TTC549 (cell line): ENCODE data around the gene B4GALNT3.

Source experiments
- FAIRE-seq: peaks from 2 replicates; lab custom pipeline; 2012; peaks lifted over from hg19 to GRCh38; lab: Jason Lieb, UNC

B4GALNT3 gene

GRCh38 chr12:597926-598568 is 138.3 kb downstream of the B4GALNT3 start:
- no peak for FAIRE-seq

- no peak for FAIRE-seq
Observed at GRCh38 chr12:599756-600155, 140.0 kb downstream of the B4GALNT3 start.

- no peak for FAIRE-seq
Observed at GRCh38 chr12:601976-602699, 142.4 kb downstream of the B4GALNT3 start.

GRCh38 chr12:602700-603068 is 142.9 kb downstream of the B4GALNT3 start:
- FAIRE-seq = no peak

GRCh38 chr12:604956-605355 is 145.2 kb downstream of the B4GALNT3 start:
- no peak for FAIRE-seq

- FAIRE-seq = no peak
Observed at GRCh38 chr12:607541-608001, 147.8 kb downstream of the B4GALNT3 start.

GRCh38 chr12:608413-608812 is 148.7 kb downstream of the B4GALNT3 start:
- no peak for FAIRE-seq

GRCh38 chr12:608921-609320 is 149.2 kb downstream of the B4GALNT3 start:
- no peak for FAIRE-seq

- no peak for FAIRE-seq
Observed at GRCh38 chr12:611721-612120, 152.0 kb downstream of the B4GALNT3 start.

- FAIRE-seq = no peak
Observed at GRCh38 chr12:612293-612692, 152.6 kb downstream of the B4GALNT3 start.

GRCh38 chr12:612886-613285 is 153.1 kb downstream of the B4GALNT3 start:
- FAIRE-seq = no peak
